Measurements from ENCODE around the gene SLC24A2.

The SLC24A2 gene

DNA sequence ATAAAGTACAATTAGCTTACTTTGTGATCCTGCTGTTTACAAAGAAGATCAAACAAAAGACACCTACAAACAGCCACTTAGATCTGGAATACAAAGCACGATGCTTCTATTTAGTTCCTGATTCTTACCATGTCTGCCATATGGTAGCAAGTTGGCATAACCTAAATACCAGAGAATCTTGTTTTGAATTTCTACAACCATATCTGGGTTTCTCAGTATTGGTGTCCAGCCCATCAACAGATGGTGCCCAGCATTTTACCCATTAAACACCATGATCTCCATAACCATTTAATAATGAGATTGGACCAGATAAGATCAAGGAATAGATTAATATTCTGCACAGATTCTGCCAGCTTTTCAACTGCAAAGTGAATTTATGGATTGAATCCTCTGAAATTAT is 29.8 kb downstream of the SLC24A2 start:
- no peak for DNase-seq (ENCODE audit: low read depth in 2 of 2)

DNA sequence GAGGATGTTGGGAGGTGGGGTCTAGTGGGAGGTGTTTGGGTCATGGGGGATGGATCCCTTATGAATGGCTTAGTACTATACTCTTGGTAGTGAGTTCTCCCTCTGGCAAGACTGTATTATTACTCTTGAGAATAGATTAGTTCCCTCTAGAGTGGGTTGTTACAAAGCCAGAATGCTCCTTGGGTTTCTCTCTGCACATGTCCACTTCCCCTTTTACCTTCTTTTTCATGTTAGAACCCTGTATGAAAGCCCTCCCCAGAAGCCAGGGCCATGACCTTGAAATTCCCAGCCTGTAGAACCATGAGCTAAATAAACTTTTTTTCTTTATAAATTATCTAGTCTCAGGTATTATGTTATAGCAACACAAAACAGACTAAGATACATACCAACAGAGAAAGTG is 31.1 kb downstream of the SLC24A2 start:
- DNase-seq (ENCODE audit: low read depth in 2 of 2): no peak

DNA sequence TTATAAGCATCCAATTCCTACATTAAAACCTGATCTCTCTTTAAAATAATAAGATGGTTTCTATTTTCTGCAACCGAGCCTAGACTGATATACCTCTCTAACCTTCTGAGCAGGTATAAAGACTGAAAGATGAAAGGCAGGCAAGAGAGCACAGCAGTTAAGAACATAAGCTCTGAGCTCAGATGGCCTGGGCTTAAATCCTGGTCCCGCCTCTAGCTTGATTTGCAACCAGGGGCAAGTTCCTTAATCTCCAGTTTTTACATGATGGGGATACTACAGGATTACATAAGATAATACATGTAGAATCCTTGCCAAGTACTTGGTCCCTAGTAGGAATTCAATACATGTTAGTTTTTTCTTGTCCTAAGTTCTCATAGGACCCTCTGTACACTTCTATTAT is 33.9 kb downstream of the SLC24A2 start:
- no peak for DNase-seq (ENCODE audit: low read depth in 2 of 2)

DNA sequence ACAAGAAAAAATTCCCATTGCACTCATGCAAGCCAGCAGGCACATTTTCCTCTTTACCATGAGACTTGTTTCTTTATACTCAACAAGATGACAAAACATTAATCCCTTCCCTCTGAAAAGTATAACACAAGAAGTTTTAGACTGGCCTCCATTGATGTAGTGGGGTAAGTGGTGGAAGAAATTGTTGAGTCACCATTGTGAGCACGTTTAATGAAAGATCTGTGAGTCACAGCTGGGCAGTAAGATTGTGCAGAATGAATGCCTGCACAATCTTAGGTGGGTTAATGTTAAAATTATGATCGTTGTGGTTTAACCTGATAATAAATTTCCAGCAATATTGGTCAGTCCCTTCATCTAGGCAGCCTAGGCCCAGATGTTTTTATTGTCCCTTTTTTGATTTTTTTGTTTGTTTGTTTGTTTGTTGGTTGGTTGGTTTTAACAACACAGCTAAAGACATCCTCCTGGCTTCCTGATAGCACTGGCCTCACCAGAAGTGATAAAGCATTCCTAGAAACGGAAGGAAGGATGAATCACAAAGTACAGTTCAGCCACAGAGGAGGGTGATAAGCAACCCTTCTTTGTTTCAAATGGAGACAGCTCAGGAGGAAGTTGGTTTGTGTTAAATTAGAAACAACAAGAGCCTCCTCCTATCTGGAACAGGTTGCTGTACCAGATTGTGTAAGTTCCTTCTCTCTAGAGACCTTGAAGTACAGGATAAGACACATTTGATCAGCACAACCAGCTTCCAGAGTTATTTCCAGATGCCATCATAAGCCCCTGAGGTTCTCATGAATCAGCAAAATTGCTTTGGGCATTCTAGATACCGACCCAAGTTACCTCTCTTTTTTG is 40.3 kb downstream of the SLC24A2 start:
- no peak for DNase-seq (ENCODE audit: low read depth in 2 of 2)

DNA sequence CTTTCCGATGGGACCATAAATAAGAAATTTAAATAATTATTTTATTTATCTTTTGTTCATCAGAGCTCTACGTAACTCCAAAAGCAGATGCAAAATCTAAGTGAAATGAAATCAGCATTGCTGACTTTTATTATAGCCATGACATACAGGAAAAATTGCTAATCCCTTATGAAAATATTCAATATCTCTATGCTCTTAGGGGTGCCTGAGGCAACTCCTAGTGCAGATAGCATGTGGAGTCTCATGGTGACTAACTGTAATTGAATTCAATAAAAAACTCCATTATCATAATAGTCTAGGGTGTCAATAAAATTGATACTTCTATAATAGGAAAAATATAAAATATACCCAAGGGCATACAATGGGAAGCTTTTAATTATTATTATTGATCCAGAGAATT is 42.6 kb downstream of the SLC24A2 start:
- DNase-seq (ENCODE audit: low read depth in 2 of 2): no peak

DNA sequence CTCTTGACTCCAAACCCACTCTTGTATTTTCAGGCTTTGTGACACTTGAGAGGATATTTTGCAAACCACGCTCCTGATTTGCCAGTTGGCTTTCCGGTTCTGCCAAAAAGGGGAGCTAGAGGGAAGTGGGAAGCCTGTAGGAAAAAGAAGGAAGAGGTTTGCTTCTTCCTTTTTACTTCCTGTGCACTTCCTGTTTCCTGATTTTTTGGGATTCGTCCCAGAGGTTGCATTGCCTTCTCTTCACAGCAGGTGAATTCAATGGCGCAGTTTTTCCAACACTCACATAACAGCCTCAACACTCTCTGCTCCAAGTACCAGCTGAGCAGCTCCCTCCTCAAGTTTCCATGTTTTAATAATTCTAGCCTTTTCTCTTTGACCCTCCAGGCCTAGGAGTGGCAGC is 47.7 kb downstream of the SLC24A2 start:
- DNase-seq (ENCODE audit: low read depth in 2 of 2): no peak
